ENCODE results near the gene SLC13A5.

DNA sequence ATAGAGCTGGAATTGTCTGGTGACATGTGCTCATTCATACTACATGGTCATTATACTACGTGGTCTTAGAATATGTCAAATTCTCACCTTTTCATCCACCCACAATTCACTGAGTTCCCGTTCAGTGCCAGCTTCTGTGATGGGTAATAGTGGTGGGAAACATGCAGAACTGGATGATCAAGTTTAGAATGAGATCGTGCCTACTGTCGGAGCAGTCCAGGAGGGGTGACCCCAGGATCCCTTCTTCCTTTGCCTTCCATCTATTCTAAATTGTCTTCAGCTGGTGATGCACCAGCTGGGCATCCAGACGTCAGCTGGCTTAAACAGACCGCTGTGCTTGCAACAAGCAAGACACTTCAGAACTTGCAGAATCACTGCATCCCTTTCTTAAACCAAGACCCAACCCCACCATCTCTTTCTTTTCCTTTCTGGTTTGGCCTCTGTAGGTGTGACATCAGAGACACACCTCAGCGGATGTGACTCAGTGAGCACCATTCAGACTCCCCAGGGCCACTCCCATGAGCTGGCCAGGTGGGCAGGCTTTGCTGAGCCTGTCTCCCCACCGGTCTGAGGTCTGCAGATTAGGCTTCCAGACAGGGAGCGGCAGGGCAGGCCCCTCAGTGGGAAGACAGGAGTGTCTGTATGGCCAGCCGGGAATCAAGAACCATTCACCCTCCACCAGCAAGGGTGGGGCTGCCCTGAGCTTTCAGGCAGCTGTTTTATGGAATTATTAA lies 43.5 kb downstream of the SLC13A5 start:
- no peak for TF ChIP-seq POLR2A (IDR thresholded peaks at IDR 0.05; ENCODE audit: low read length)
- no peak for TF ChIP-seq GATA1 (IDR thresholded peaks at IDR 0.05; ENCODE audit: low read depth, low read length)

Data from erythroblast (primary cell).